ENCODE measurements around the gene ABCA7. TPM values are rescaled to one million over a fixed set of nuclear protein-coding genes. Genes with fewer than 3 reads are reported as not detected.

Gene ABCA7
- total and polyA plus RNA-seq, 2 of the 8 experiments (the other 6 are each of a cell fraction or from before 2014, with no cell fraction given), result 10.4 to 25.6 TPM

DNA sequence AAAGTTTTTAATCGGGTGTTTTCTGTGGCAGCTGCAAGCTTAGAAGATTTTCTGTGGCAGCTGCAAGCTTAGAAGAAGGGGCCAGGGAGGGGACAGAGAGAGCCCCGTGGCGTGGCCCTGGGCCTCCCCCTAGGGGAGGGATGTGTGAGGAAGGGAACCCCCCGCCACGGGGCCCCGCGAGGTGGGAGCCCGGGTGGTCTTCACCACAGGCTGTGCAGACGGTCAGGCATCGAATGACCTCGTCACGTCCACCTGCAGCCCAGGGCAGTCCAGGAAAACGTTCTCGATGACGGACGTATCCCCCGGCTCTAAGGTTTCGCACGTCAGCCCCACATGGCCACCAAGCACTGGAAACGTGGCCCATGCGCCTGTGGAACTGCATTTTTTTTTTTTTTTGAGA lies 46.7 kb downstream of the ABCA7 start:
- H4K5ac ChIP-seq (ENCODE audit: insufficient read length, low read depth, low read length), result no peak overlapping the region
- H3K79me1 ChIP-seq (ENCODE audit: low read depth, low read length), result no peaks in the 10 kb centered on the region; the same call in none of the 2 replicates
- no peaks in the 10 kb centered on the region for H3K23me2 ChIP-seq (ENCODE audit: low read depth, low read length)
- no peak overlapping the region for H2AK5ac ChIP-seq (ENCODE audit: low read depth, low read length)
- no peak overlapping the region for H3K4me3 ChIP-seq (ENCODE audit: extremely low read depth in 1 of 4, insufficient read depth in 2 of 4, low read depth in 3 of 4, low read length in 4 of 4)
- H2BK5ac ChIP-seq (ENCODE audit: low read depth, low read length), result no peak overlapping the region
- DNase-seq (ENCODE audit: low read depth in 1 of 2, low spot score in 2 of 2) (no peak), FAIRE-seq (no peak)
- H3K9me3 ChIP-seq (ENCODE audit: insufficient read depth in 2 of 2, low read depth in 1 of 2, low read length in 1 of 2), result no peaks in the 10 kb centered on the region
- H3K27ac ChIP-seq (ENCODE audit: low read depth, low read length), result no peak overlapping the region
- H3K56ac ChIP-seq (replicated peaks; ENCODE audit: insufficient read length, low read depth, low read length), result no peak overlapping the region
- H2BK120ac ChIP-seq (replicated peaks; ENCODE audit: low read depth, low read length), result no peak overlapping the region
- CTCF ChIA-PET (ENCODE audit: partially characterized antibody), result interaction anchor here (0.6 to 2.5 kb wide), 7 partner anchors 7 to 158 kb away, joined by 3 to 8 read pairs (median 3); no protein-coding TSS in a partner anchor
- TF ChIP-seq CHD2 (IDR thresholded peaks at IDR 0.05; ENCODE audit: low read length) (no peak), POLR2A (IDR thresholded peaks at IDR 0.05; ENCODE audit: control extremely low read depth in 1 of 2, low read depth in 2 of 2, low read length in 2 of 2) (no peak), POLR2AphosphoS5 (IDR thresholded peaks at IDR 0.05; ENCODE audit: low read depth, low read length) (peak; percentile 53; the same call in 1 of the 2 replicates)
- no peak overlapping the region for H4K91ac ChIP-seq (replicated peaks; ENCODE audit: insufficient read length, low read length)
- peaks cover 2 to 59% (median 23%) of the 10 kb centered on the region in 4 experiments; a peak in 6 of 8 replicates for H3K36me3 ChIP-seq (ENCODE audit: control insufficient read depth in 2 of 4, insufficient read depth in 4 of 4, low read length in 3 of 4)
- H2BK12ac ChIP-seq (ENCODE audit: low read depth, low read length), result no peak overlapping the region
- H3K79me2 ChIP-seq (ENCODE audit: control insufficient read depth in 1 of 2, insufficient read depth in 2 of 2, low read length in 2 of 2), result no peaks in the 10 kb centered on the region
- peaks cover 2 to 20% of the 10 kb centered on the region in 2 experiments for H4K20me1 ChIP-seq (replicated peaks in 1 of 2; ENCODE audit: control insufficient read depth in 1 of 2, insufficient read depth in 2 of 2, low read length in 2 of 2)
- WGBS, 2 experiments (ENCODE audit: extremely low coverage in 1 of 2, insufficient coverage in 1 of 2, insufficient read length in 1 of 2, insufficient replicate concordance in 2 of 2, low coverage in 1 of 2, low lambda C conversion rate in 2 of 2, missing lambda C conversion rate in 1 of 2), result 92% methylated on average over 21 of the region's 21 CpGs; no CpG with 5 or more reads in 1 of the 2 experiments
- no peak overlapping the region for H2BK15ac ChIP-seq (ENCODE audit: low read length)
- peaks cover 0 to 5% (median 0%) of the 10 kb centered on the region in 4 experiments; a peak in 4 of 7 replicates for H3K4me1 ChIP-seq (replicated peaks in 1 of 4; ENCODE audit: control insufficient read depth in 3 of 4, insufficient read depth in 4 of 4, low read length in 3 of 4)
- H3K23ac ChIP-seq (ENCODE audit: insufficient read length), result no peak overlapping the region
- H3K18ac ChIP-seq (ENCODE audit: extremely low read depth, low read length), result no peak overlapping the region
- no peak overlapping the region for H2AFZ ChIP-seq (ENCODE audit: low read length)
- H3K14ac ChIP-seq (ENCODE audit: insufficient read length), result no peak overlapping the region
- no peaks in the 10 kb centered on the region; a peak in 1 of 7 replicates for H3K27me3 ChIP-seq (replicated peaks in 1 of 4; ENCODE audit: control insufficient read depth in 3 of 4, extremely low read depth in 1 of 4, insufficient read depth in 3 of 4, low read length in 3 of 4)
- no peak overlapping the region for H3K4me2 ChIP-seq (ENCODE audit: insufficient read depth in 1 of 2, low read depth in 2 of 2, low read length in 2 of 2)
- no peak overlapping the region for H3K4ac ChIP-seq (replicated peaks; ENCODE audit: insufficient read length, low read depth, low read length)
- no peak overlapping the region for H2BK20ac ChIP-seq (ENCODE audit: low read length)
- no peak overlapping the region for H3K9ac ChIP-seq (replicated peaks in 1 of 4; ENCODE audit: extremely low read depth in 1 of 4, low read depth in 3 of 4, low read length in 3 of 4)
- POLR2A ChIA-PET (ENCODE audit: partially characterized antibody), result interaction anchor here (0.8 to 10.3 kb wide), 16 partner anchors 8 to 226 kb away, joined by 3 to 116 read pairs (median 6); partner anchors contain the start of genes ABCA7, ARHGAP45, GPX4 and POLR2E
- no peak overlapping the region for H4K8ac ChIP-seq (ENCODE audit: extremely low read depth, insufficient read depth, low read length)
